Measurements from ENCODE around the gene UMOD. TPM values are rescaled to one million over a fixed set of nuclear protein-coding genes. Genes with fewer than 3 reads are reported as not detected.

UMOD gene
- total RNA-seq, 2 experiments from 2014 or later: not detected

DNA sequence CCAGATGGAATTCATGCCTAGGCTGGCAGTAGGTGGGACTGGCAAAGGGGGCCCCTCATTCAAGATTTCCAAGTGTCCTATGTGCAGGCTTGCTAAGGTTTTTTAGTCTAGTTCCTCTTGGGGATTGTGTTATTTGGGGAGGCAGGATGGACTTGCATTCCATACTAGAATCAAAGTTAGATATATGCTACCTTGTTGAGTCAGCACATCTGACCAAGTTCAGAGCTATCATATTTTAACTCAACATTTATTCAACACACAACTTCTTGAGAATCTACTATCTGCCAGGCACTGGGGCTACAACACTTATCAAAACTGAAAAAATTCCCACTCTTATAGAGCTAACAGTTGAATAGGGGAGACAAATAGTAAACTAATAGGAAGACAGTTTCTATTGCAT, 31.9 kb downstream of the UMOD start:
- H4K20me1 ChIP-seq (ENCODE audit: insufficient read depth, low read length): no peaks in the 10 kb centered on the region
- H2AFZ ChIP-seq (ENCODE audit: low read length): no peak overlapping the region
- ChIA-PET CTCF (ENCODE audit: unreplicated experiment) (no interaction called here), POLR2A (no interaction called here)
- H3K27ac ChIP-seq (ENCODE audit: low read depth, low read length, poor library complexity, severe bottlenecking): no peak overlapping the region
- no peaks in the 10 kb centered on the region for H3K9me2 ChIP-seq (ENCODE audit: insufficient read depth, low read length)
- H3K4me3 ChIP-seq (ENCODE audit: low read depth, low read length, poor library complexity, severe bottlenecking): no peak overlapping the region
- no peaks in the 10 kb centered on the region for H3K9me3 ChIP-seq (ENCODE audit: low read length)
- no peak overlapping the region for H3K4me2 ChIP-seq (ENCODE audit: low read length)
- no peaks in the 10 kb centered on the region for H3K36me3 ChIP-seq (ENCODE audit: insufficient read depth, low read length)
- no TSS peak for BruUV-seq (replicated peaks)
- no peak for TF ChIP-seq EZH2phosphoT487 (IDR thresholded peaks at IDR 0.05; ENCODE audit: borderline replicate concordance, low read depth, low read length)
- TF ChIP-seq, protein P1, sequence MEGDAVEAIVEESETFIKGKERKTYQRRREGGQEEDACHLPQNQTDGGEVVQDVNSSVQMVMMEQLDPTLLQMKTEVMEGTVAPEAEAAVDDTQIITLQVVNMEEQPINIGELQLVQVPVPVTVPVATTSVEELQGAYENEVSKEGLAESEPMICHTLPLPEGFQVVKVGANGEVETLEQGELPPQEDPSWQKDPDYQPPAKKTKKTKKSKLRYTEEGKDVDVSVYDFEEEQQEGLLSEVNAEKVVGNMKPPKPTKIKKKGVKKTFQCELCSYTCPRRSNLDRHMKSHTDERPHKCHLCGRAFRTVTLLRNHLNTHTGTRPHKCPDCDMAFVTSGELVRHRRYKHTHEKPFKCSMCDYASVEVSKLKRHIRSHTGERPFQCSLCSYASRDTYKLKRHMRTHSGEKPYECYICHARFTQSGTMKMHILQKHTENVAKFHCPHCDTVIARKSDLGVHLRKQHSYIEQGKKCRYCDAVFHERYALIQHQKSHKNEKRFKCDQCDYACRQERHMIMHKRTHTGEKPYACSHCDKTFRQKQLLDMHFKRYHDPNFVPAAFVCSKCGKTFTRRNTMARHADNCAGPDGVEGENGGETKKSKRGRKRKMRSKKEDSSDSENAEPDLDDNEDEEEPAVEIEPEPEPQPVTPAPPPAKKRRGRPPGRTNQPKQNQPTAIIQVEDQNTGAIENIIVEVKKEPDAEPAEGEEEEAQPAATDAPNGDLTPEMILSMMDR (conservative IDR thresholded peaks at IDR 0.05; ENCODE audit: low read length): no peak
- DNase-seq (ENCODE audit: low spot score): no peak
- H3K79me2 ChIP-seq (ENCODE audit: insufficient read depth, low read depth, low read length): no peaks in the 10 kb centered on the region
- intact Hi-C loops (cut with micrococcal nuclease; ENCODE audit: unreplicated experiment): no loop called here
- no peaks in the 10 kb centered on the region for H3K4me1 ChIP-seq (ENCODE audit: insufficient read depth, low read length, poor library complexity, severe bottlenecking)

GRCh38 chr16:20320178-20320577, 32.3 kb downstream of the UMOD start:
- H3K36me3 ChIP-seq (ENCODE audit: insufficient read depth, low read length): no peaks in the 10 kb centered on the region
- no peak overlapping the region for H2AFZ ChIP-seq (ENCODE audit: low read length)
- no peaks in the 10 kb centered on the region for H4K20me1 ChIP-seq (ENCODE audit: insufficient read depth, low read length)
- CTCF ChIA-PET (ENCODE audit: unreplicated experiment): no interaction called here
- TF ChIP-seq, protein P1 (conservative IDR thresholded peaks at IDR 0.05; ENCODE audit: low read length): no peak
- TF ChIP-seq EZH2phosphoT487 (IDR thresholded peaks at IDR 0.05; ENCODE audit: borderline replicate concordance, low read depth, low read length): no peak
- H3K27ac ChIP-seq (ENCODE audit: low read depth, low read length, poor library complexity, severe bottlenecking): no peak overlapping the region
- H3K9me3 ChIP-seq (ENCODE audit: low read length): no peaks in the 10 kb centered on the region
- intact Hi-C loops (cut with micrococcal nuclease; ENCODE audit: unreplicated experiment): no loop called here
- H3K9me2 ChIP-seq (ENCODE audit: insufficient read depth, low read length): no peaks in the 10 kb centered on the region
- BruUV-seq (replicated peaks): no TSS peak
- no peak overlapping the region for H3K4me3 ChIP-seq (ENCODE audit: low read depth, low read length, poor library complexity, severe bottlenecking)
- H3K79me2 ChIP-seq (ENCODE audit: insufficient read depth, low read depth, low read length): no peaks in the 10 kb centered on the region
- no peak overlapping the region for H3K4me2 ChIP-seq (ENCODE audit: low read length)
- POLR2A ChIA-PET: no interaction called here
- DNase-seq (ENCODE audit: low spot score): no peak
- H3K4me1 ChIP-seq (ENCODE audit: insufficient read depth, low read length, poor library complexity, severe bottlenecking): no peaks in the 10 kb centered on the region

DNA sequence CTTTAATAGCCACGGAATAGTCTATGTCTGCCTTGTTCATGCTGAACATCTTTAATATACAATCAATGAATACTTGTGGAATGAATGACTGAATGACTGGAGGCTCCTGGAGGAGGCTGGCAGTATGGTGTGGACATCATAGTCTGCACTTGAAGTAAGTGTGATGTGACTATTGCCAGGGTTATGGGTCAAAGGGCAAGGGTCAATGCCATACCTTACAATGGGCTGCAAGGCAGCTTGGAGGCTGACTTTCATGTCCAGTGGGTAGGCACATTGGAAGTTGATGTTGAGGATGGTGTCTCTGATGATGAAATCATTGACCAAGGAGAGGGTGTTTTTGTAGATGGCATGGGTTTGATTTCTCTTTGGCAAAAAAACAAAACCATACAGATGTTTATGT, 33.1 kb downstream of the UMOD start:
- H3K9me3 ChIP-seq (ENCODE audit: low read length): no peaks in the 10 kb centered on the region
- BruUV-seq (replicated peaks): no TSS peak
- no peaks in the 10 kb centered on the region for H3K9me2 ChIP-seq (ENCODE audit: insufficient read depth, low read length)
- CTCF ChIA-PET (ENCODE audit: unreplicated experiment): no interaction called here
- H3K4me1 ChIP-seq (ENCODE audit: insufficient read depth, low read length, poor library complexity, severe bottlenecking): no peaks in the 10 kb centered on the region
- TF ChIP-seq, protein P1 (conservative IDR thresholded peaks at IDR 0.05; ENCODE audit: low read length): no peak
- no peak for TF ChIP-seq EZH2phosphoT487 (IDR thresholded peaks at IDR 0.05; ENCODE audit: borderline replicate concordance, low read depth, low read length)
- H2AFZ ChIP-seq (ENCODE audit: low read length): no peak overlapping the region
- H3K79me2 ChIP-seq (ENCODE audit: insufficient read depth, low read depth, low read length): no peaks in the 10 kb centered on the region
- no peak for DNase-seq (ENCODE audit: low spot score)
- H3K36me3 ChIP-seq (ENCODE audit: insufficient read depth, low read length): no peaks in the 10 kb centered on the region
- no peak overlapping the region for H3K4me3 ChIP-seq (ENCODE audit: low read depth, low read length, poor library complexity, severe bottlenecking)
- intact Hi-C loops (cut with micrococcal nuclease; ENCODE audit: unreplicated experiment): no loop called here
- no peaks in the 10 kb centered on the region for H4K20me1 ChIP-seq (ENCODE audit: insufficient read depth, low read length)
- no peak overlapping the region for H3K27ac ChIP-seq (ENCODE audit: low read depth, low read length, poor library complexity, severe bottlenecking)
- no peak overlapping the region for H3K4me2 ChIP-seq (ENCODE audit: low read length)
- POLR2A ChIA-PET: no interaction called here
